Activated naive CD4-positive, alpha-beta T cell treated with anti-CD3 and anti-CD28 coated beads, Interleukin-2, amount 50 U/mL, for 16 hours (primary cell): ENCODE results near the gene DHRS13.
A peak's percentile ranks its signal among the peaks of the same experiment; 100 is the strongest.

Experiments
- DNase-seq: peaks from one replicate; pipeline ENCODE4 v3.0.0-alpha.2; 2020

The DHRS13 gene

DNA sequence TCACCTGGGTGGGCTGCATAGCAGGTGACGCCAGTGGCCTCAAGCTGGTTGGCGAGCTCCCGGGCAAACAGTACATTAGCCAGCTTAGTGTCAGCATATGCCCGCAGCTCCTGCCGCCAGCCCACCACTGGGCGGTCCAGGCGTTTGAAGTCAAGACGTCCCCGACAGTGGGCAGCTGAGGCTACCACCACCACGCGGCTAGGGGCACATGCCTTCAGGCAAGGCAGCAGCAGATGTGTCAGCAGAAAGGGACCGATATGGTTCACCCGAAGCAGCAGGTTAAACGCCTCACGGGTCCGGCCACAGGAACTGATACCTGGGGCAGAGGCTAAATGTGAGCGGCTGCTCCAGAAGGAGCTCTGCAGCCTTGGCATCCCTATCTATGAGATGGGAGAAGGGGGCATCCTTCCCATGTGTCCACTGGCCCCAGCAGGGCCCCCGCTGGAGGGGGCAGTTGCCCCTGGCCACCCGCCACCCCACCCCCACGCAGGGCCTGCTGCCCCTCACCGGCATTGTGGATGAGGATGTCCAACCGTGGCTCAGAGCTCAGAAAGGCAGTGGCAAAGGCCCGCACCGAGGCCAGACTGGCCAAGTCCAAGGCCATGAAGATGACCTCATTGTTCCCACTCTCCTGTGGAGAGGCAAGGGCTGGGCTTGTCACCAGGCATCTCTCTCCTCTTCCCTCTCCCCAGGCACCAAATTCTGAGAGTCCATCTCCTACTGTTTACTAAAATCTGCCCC, 1.7 kb downstream of the DHRS13 start:
- no peak for DNase-seq

DNA sequence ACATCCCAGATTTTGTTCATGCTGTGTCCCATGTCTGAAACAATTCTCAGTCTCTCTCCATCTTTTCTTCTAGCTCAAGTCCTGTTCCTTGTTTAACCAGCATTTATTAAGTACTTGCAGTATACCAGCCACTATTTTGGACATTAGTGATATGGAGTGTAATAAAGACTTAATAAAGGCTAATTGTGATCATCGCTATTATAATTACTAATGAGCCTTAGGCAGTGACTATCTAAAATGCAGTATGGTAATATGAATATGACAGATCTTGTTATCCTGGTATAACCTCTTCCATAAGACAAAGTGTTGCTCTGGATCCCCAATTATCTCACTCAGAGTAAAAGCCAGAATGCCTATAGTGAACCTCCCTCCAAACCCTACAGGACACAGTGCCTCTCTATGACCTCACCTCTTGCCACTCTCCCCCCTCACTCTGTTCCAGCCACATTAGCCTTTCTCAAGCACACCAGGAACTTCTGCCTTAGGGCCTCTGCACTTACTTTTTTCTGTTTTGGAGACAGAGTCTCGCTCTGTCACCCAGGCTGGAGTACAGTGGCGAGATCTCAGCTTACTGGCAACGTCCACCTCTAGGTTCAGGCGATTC, 3.6 kb downstream of the DHRS13 start:
- DNase-seq: no peak

DNA sequence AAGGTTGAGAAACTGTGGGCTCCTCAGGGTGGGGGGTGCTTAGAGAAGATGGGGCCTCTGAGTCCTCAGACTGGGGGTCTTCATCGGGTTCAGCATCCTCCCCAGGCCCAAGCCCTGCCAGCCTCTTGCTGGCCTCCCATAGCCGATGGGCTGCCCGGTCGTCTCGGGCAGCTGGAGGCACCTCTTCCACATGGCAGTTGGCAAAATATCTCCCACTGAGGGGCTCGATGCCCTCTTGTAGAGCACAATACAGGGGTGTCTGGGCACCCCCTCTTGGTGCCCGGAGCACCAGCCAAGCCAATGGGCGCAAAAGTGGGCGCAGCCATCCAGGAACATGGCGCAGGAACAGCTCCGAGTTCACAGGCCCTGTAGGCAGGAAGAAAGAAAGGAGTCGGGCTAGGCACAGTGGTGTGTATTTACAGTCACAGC, 4.3 kb downstream of the DHRS13 start:
- no peak for DNase-seq

DNA sequence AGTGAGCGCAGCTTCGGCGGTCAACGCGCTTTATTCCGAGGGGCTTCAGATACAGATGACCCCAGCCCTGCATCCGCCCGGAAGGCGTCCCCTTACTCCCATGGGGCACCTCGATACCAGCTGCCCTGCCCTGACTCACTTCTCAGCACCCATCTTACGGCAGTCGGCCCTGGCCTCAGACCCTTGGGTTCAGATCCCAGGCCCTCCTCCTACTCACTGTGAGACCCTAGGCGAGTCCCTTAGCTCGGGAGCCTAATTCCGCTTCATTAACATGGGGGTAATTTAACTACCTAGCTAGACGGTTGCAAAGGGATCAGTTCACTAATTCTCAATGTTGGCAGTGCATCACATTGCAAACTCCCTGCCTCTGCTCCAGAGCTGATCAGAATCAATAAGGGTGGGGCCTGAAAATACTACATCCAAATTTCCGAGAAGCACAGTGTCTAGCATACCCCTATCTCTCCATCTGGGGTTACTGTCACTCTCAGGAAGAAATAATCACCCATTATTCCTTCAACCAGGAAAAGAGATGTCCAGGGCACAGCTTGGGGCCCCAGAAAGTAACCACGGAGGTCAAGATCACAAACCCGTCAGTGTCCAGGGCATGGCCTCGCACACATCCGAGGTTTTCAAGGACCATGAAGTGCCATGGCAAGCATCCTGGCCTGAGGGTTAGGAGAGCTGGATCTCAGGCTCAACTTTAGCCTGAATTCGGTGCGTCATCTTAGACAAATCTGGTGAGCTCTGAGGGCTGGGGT, 4.9 kb downstream of the DHRS13 start:
- DNase-seq: no peak

DNA sequence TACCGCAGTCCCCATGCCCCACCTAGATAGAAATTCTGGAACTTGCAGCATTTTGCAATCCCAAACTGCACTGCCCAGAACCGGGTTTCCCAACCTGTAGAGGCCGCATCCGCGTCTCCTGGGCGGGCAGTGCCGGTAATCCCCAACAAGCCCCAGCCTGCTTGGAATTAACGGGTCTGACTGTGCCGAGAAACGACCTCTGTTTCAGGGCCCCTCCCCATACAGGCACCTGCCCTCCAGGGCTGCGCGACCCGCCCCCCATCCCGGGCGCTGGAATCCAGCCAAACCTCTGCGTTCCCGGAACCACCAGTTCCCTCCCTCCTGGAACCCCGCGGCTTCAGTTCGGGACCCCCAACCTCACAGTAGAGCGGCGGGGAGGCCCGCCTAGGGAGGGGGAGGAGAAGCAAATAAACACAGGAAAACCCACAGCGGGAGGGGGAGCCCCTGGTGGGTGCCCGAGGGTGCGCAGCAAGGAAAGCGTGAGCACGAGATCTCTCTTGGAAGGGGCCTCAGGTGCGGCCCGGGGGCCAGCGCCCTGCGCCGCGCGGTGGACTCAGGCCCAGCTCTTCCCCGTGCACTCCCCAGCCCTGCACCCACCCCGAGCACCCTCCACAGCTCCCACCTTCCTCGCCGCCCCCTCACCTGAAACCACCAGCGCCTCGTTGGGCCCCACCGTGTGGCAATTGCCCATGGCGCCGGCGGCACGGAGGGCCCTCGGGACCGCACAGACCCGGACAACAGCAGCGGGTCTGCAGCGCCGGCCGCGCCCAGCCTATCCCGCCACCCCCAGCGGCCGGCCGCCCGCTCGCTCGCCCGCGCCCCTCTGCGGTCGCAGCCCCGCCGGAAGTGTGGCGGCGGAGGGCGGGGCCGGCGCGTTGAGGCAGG, 5.8 kb downstream of the DHRS13 start, which contains the start of gene FLOT2:
FLOT2 (minus strand) TSS at position 850 of the 885 bp plus-strand sequence; CDS start at position 691, 159 bp downstream.
- DNase-seq: peak; percentile 76

DNA sequence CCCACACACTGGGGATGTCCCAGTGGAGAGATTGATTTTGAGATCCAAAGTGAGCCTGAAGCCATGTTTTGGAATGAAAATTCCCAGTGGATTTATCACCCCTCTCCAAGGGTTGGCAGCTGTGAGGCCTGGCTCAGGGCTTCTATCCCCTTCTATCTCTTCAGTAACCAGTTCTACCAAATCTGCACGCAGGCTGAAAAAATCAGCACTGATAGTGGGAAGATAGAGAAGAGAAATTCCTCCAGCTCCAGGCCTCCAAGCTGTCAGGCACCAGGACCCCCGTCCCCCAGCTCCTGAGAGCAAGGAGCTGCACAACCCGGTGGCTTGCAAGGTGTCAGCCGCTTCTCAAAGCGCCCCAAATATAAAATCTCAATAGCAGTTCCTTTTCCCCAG, 6.4 kb downstream of the DHRS13 start:
- no peak for DNase-seq

DNA sequence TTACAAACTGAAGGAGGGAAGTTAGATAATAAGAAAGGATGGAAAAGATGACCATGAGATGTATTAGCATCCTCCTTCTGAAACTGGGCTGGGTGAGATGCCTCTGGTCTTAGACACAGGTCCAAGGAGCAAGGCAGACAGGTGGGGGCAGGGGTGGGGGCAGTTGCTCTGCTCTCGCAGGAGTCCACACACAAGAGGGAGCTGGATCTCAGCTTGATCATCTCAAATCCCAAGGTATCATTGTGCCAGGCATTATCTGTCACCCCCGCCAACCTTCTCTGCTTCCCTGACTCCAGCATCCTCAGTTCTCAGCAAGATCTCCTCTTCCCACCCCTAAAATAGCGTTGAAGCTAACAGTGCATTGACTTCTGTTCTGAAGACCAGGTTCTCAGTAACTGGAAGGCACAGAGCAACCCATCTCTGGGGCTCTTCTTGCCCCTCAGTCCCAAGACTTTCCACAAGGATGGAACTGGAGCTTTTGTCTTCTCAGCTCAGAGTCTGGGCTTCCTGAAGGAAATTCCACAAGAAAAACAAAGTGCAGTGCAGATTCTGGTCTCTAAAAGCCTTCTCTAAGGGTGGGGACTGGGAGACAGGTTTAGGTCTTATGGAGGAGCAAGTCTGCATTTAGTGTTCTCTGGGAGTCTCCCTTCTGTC, 7.0 kb downstream of the DHRS13 start:
- DNase-seq: no peak

DNA sequence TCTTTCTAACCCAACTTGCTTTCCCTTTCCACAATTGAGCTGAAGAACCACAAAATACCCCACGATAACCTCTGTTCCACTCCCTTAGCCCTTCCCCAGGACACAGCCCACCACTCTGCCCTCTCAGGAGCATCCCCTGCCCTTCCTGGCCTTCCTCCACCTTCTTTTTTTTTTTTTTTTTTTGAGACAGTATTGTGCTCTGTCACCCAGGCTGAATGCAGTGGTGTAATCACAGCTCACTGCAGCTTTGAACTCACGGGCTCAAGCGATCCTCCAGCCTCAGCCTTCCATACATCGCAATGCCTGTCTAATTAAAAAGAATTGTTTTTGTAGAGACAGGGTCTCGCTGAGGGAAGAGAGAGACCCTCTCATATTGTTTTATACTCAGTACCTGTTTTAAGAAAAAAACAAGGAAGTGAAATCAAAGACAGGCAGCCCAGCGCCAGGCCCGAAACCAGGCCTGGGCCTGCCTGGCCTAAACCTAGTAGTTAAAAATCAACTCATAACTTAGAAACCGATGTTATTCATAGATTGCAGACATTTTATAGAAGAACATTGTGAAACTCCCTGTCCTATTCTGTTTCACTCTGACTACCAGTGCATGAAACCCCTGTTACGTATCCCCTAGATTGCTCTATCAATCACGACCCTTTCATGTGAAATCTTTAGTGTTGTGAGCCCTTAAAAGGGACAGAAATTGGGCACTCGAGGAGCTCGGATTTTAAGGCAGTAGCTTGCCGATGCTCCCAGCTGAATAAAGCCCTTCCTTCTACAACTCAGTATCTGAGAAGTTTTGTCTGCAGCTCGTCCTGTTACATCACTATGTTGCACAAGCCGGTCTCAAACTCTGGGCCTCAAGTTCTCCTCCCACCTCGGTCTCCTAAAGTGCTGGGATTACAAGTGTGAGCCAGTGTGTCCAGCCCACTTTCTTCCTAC, 9.4 kb downstream of the DHRS13 start:
- peak; percentile 39 for DNase-seq

DNA sequence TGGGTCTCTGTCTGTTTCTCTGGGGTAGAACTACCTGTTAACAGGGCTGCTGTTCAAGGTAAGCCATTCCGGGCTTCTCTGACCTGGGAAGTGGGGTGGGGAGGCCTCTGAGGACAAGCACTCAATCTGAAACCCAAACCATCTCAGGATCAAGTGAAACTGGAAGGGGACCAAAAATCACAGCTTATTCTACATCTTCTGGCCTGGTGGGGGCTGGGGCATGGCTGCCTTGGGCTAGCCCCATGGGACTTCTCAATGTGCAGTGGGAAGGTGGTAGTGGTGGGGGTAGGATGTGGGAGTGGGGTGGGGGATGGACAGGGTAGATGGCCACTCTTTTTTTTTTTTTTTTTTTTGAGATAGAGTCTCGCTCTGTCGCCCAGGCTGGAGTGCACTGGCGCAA, 10.9 kb downstream of the DHRS13 start:
- no peak for DNase-seq

DNA sequence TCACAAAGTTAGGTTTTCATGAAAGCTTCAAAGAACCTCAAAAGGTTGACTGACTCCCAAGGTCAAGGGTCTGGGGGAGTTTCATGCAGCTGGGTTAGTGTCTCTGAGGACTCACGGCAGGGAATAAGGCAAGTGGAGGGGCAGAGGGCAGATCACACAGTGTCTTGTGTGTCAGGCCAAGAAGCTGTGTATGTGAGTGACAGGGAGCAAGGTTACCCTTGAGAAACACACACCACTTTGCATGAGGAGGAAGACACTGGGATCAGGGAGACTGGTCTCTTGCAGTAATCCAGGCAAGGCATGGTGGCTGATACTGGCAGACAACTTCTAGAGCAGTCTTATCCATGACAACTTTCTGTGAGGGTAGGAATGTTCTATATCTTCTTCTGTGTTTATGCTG, 11.7 kb downstream of the DHRS13 start:
- no peak for DNase-seq

DNA sequence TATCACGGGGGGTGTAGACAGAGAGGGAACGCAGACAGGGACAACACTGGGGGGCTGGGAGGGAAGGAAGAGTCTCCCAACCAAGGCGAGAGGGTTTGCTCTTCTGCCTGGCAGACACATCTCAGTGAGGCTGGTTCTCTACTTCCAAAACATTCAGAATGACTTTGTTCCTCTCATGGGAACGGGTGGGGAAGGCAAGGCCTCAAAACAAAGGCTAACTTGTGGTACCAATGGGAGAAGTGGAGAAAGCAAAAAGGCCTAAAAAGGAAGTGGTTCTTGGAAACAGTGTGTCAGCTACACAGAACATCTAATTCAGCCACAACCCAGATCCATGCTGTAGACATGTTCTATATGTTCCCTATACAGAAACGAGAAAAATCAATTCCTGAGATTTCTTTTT, 12.9 kb downstream of the DHRS13 start:
- DNase-seq: no peak

DNA sequence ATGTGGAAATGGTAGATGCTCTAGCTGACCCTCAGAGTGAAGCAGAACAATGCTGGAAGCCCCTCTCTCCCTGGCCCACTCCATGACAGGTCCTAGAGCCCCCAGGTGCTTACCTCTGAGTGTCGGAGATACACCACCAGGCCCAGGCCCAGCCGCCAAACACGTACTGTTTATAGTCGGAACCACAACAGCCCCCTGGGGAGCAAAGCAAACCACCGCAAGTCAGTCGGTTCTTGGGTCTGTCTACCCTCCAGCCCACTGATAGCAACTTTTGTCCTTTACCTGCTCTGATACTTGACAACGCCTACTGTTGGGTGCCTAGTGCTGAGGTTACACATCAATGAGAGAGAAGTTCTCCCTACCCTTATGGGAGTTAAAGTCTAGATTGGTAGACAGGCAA, 14.0 kb downstream of the DHRS13 start:
- DNase-seq: no peak

DNA sequence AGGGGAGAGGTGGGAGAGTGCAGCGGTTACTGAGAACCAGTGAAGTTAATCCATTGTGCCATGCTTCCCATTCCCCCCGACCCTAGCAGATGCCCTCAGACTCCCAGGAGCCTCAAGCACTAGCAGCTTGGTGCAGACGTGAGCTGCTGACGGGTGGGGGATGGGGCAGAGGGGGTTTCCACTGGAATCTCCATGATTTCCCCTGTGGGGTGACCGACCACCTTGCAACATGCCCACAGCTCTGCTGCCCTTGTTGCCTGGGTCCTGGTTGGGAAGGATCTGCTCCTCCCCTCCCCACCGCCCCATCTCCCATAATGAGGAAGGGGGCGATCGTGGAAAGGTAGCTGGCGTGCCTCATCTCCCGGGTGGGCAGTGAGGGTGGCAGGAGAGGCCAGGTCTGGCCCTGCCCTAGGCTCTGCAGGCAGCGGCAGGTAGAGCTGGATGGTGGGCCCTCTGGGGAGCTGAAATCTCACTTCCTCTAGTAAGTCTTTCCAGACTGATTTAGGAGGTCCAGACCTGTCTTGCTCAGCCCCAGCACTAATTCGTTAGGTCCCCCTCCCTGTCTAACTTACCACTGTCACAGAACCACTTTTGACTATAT, 14.9 kb downstream of the DHRS13 start:
- no peak for DNase-seq

DNA sequence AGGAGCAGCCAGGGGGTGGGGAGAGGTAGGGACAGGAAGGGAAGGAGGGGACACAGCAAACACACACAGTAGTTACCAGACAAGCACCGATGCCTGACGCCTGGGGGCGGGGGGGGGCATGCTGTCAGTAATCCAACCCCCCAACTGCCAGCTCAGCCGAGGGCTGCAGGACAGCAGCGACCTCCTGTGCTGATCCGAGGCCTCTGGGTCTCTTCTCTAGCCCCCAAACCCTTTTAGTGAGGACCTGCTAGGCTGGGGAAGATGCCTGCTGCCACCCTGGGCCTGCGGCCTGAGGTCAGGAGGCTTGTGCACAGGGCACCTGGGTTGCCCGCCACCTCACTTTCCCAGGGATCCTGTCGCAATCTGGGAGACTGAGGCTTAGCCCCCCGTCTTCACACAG, 16.9 kb downstream of the DHRS13 start:
- DNase-seq: no peak

DNA sequence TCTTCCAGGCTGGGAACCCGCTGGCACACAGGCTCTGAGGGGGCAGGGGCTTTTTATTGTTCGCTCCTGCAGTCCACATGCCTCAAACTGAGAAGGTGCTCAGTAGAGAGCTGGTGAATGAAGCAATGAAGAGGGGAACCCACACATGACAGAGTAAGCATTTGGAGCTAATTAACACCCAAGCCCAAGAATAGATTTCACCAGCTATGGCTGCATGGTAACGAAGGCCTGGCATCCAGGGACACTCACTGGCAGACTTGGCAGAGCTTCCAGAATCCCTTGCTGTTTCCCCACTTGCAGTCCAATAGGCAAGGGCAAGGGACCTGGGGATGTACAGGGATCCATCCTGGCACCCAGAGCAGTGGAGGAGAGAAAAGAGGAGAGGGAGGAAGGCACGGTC, 17.5 kb downstream of the DHRS13 start:
- no peak for DNase-seq

DNA sequence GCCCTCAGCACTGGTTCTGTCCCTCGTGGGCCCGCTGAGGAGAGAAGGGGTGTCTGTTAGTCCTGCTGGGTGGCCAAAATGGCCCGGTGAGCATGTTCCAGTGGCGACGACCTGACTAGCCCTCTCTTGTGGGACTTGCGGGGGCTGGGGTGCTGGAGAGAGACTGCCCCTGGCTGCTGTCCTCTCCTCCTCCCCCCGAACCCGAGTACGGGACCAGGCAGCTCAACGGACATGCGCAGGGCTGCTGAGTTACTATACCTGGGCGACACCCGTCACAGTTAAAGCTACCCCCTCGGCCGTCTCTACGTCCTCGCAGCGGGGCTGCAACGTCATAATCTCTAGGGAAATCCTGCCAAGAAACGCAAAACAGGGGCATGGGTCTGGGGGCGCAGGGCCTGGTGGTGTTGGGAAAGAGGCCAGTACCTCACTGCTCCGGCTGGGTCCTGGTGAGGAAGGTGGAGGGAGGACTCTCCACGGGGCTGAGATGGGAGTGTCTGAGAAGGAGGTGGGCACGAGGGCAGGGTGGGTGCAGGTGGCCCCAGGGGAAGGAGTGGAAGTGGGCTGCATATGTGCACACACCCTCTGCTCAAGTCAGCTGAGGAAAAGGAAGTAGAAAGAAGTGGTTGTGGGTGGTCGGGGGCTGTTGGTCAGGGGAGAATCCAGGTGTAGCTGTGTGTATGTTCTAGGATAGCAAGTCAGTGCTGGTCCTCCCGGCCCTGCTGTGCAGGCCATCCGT, 18.7 kb downstream of the DHRS13 start:
- DNase-seq: no peak

DNA sequence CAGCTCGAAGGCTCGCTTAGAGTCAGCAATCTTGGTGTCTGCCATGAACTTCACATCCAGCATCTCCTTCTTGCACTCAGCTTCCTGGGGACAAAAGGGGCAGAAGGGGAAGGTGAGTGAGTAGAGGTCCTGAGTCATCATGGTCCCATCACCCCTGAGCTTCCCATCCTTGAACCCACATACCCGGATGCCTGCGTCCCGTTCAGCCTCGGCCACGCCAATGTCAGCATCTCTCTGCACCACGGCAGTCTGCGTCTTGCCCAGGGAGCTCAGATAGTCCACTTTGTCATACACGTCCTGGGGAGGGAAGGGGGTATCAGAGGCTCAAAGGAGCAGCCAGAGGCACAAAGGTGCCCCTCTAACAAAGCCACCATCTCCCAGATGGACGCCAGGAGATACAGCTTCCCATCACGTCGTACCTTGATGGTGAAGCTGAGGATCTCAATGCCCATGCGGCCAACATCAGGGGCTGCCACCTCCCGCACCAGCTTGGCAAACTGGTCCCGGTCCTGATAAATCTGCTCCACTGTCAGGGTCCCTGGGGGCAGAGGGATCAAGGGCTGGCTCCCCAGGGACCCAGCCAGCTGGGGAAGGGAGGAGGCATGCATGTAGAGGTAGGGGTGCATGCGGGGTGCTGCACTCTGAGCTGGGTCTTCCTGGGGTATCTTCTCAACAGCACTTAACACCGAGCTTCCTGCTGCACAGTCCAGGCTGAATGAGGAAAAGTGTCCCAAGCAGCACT, 20.6 kb downstream of the DHRS13 start:
- no peak for DNase-seq

DNA sequence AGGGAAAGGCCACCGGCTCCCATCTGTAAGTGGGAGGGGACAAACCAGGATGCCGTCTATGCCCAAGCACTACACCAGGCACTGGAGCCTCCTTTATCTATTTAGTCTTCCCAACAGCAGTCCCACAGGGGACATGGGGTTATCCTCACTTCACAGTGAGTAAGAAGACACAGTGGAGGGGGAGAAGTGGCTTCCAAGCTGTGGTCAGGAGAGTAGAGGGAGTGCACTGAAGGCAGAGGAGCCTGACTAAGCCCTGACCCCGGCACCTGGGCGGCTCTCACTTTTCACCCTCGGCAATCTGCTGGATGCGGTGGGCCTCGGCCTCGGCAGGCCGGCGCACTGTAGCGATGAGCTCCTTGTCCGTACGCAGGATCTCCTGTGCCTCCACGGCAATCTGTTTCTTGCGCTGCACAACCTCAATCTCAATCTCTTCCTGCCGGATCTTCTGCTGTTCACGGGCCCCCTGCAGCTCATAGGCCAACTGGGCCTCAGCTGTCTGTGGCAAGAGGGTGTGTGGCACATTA, 21.3 kb downstream of the DHRS13 start:
- DNase-seq: no peak

DNA sequence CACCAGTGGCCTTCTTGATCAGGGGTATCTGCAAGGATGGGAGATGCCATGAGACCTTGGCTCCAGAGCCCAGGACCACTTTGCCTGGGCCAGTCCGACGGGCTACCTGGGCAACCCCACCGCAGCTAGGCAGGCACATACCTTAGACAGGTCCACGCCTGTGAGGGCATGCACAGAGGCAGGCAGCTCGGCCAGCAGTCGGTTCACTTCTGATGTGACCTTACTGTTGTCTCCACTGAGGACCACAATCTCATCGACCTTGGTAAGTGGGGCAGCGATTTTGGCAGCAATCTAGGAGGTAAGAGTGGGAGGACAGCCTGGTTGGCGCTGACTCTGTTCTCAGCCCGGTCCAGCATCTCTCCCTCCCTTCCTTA, 22.3 kb downstream of the DHRS13 start:
- no peak for DNase-seq
